Hepatocyte (in vitro differentiated cells): ENCODE results near the gene ATP5F1E.

ENCODE experiments used
- EZH2 ChIP-seq: fragments of 200-600 bp; sonication (generic); IDR thresholded peaks from 2 replicates; pipeline ENCODE4 v1.6.1; 2016; ENCODE audit warnings: antibody characterized with exemption, mild to moderate bottlenecking, borderline replicate concordance
- EZH2phosphoT487 ChIP-seq: fragments of 200-600 bp; sonication (generic); IDR thresholded peaks from one replicate; pipeline ENCODE4 v1.6.1; 2018; ENCODE audit warnings: antibody characterized with exemption, mild to moderate bottlenecking, low read depth, moderate library complexity; ENCODE audit not compliant: unreplicated experiment, severe bottlenecking
- TF ChIP-seq, protein P1 (sequence below): fragments of 200-600 bp; sonication (generic); IDR thresholded peaks from 2 replicates; pipeline ENCODE4 v1.5.1; 2016; ENCODE audit warnings: antibody characterized with exemption, mild to moderate bottlenecking; ENCODE audit not compliant: poor library complexity

DNA sequence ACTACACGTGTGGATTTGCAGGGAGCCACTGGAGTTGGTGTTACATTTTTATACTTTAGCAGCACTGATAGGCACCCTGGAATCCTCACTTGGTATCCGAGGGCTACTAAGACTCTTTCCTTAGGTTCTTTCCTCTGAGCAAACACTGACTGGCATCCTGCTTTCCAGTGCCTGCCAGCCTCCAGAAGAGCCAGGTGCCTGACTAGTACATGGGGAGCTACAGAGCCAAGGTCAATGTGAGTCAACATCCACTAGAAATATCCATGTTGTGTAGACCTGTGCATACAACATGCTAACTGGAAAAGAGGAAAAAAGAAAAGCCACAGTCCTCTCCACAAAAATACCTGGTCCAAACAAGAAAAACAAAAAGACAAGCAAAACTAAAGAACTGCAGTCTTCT is 7.0 kb downstream of the ATP5F1E start:
- TF ChIP-seq, protein P1, sequence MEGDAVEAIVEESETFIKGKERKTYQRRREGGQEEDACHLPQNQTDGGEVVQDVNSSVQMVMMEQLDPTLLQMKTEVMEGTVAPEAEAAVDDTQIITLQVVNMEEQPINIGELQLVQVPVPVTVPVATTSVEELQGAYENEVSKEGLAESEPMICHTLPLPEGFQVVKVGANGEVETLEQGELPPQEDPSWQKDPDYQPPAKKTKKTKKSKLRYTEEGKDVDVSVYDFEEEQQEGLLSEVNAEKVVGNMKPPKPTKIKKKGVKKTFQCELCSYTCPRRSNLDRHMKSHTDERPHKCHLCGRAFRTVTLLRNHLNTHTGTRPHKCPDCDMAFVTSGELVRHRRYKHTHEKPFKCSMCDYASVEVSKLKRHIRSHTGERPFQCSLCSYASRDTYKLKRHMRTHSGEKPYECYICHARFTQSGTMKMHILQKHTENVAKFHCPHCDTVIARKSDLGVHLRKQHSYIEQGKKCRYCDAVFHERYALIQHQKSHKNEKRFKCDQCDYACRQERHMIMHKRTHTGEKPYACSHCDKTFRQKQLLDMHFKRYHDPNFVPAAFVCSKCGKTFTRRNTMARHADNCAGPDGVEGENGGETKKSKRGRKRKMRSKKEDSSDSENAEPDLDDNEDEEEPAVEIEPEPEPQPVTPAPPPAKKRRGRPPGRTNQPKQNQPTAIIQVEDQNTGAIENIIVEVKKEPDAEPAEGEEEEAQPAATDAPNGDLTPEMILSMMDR = no peak
- TF ChIP-seq EZH2 (no peak), EZH2phosphoT487 (no peak)
